A673 (cell line): ENCODE results near the gene ZNF117. TPM values are rescaled to one million over a fixed set of nuclear protein-coding genes. Genes with fewer than 3 reads are reported as not detected.

ENCODE experiments used
- BruUV-seq: library from RNA; stranded (reverse); fragments of 400-500 nt; replicated peaks from 2 replicates; lab custom pipeline; 2021; lab: Mats Ljungman, UMichigan
- CTCF ChIA-PET: fragments of 300-600 bp; sonication (Branson Sonifier 250); formaldehyde crosslinking; loops from one replicate; lab custom pipeline; 2022; ENCODE audit warnings: antibody characterized with exemption; lab: Charles Lee
- POLR2A ChIA-PET: fragments of 300-600 bp; sonication (Branson Sonifier 250); formaldehyde crosslinking; loops from one replicate; lab custom pipeline; 2022; ENCODE audit warnings: antibody characterized with exemption; ENCODE audit not compliant: low non-redundant PET; lab: Charles Lee
- DNase-seq: peaks from one replicate; pipeline ENCODE4 v3.0.0-alpha.2; 2015; ENCODE audit warnings: low spot score
- H3K27ac ChIP-seq: fragments of 200-600 bp; sonication (generic); 2 replicates; pipeline ENCODE4 v1.5.1; 2016; ENCODE audit warnings: mixed run types, low read depth, mild to moderate bottlenecking, mixed read lengths, antibody characterized with exemption, low read length; ENCODE audit not compliant: poor library complexity, severe bottlenecking
- H3K27me3 ChIP-seq: fragments of 200-600 bp; sonication (generic); replicated peaks from 2 replicates; pipeline ENCODE4 v1.6.1; 2017; ENCODE audit warnings: mixed run types, low read depth, mild to moderate bottlenecking, mixed read lengths, antibody characterized with exemption, low read length; ENCODE audit not compliant: insufficient read depth, poor library complexity
- H3K36me3 ChIP-seq: fragments of 200-600 bp; sonication (generic); 2 replicates; pipeline ENCODE4 v1.6.1; 2016; ENCODE audit warnings: mixed run types, mild to moderate bottlenecking, mixed read lengths, antibody characterized with exemption, low read length; ENCODE audit not compliant: insufficient read depth, poor library complexity, severe bottlenecking
- H3K4me1 ChIP-seq: fragments of 200-600 bp; sonication (generic); 2 replicates; pipeline ENCODE4 v1.6.1; 2017; ENCODE audit warnings: mixed run types, mild to moderate bottlenecking, mixed read lengths, antibody characterized with exemption, low read length; ENCODE audit not compliant: insufficient read depth, poor library complexity, severe bottlenecking
- H3K4me3 ChIP-seq: fragments of 200-600 bp; sonication (generic); 2 replicates; pipeline ENCODE4 v1.5.1; 2016; ENCODE audit warnings: low read depth, mixed run types, mild to moderate bottlenecking, mixed read lengths, low read length; ENCODE audit not compliant: poor library complexity, severe bottlenecking
- H3K9me3 ChIP-seq: fragments of 200-600 bp; sonication (generic); 2 replicates; pipeline ENCODE4 v1.6.1; 2016; ENCODE audit warnings: mixed run types, low read depth, mild to moderate bottlenecking, mixed read lengths, antibody characterized with exemption, low read length; ENCODE audit not compliant: poor library complexity, severe bottlenecking
- CTCF ChIP-seq: fragments of 300-800, 200-600 bp; sonication (generic); conservative IDR thresholded peaks from 2 replicates; pipeline ENCODE4 v1.5.1; 2017; ENCODE audit warnings: low read depth, mild to moderate bottlenecking, antibody characterized with exemption, low read length, moderate library complexity, mixed read lengths
- EZH2 ChIP-seq: fragments of 200-600 bp; sonication (generic); IDR thresholded peaks from 2 replicates; pipeline ENCODE4 v1.6.1; 2017; ENCODE audit warnings: borderline replicate concordance, low read depth, mild to moderate bottlenecking, mixed read lengths, antibody characterized with exemption, low read length; ENCODE audit not compliant: poor library complexity, severe bottlenecking
- intact Hi-C: fragments of 100-400 bp; cut with micrococcal nuclease; formaldehyde crosslinking; loops from one replicate; pipeline ENCODE4 v1.10.0; 2022; ENCODE audit not compliant: unreplicated experiment
- total RNA-seq: library from RNA; stranded (reverse); gene quantifications from 2 replicates; pipeline ENCODE4 v1.2.3, GENCODE V29; 2021

The ZNF117 gene
- total RNA-seq, 1 experiment from 2014 or later: 8.4 TPM

DNA sequence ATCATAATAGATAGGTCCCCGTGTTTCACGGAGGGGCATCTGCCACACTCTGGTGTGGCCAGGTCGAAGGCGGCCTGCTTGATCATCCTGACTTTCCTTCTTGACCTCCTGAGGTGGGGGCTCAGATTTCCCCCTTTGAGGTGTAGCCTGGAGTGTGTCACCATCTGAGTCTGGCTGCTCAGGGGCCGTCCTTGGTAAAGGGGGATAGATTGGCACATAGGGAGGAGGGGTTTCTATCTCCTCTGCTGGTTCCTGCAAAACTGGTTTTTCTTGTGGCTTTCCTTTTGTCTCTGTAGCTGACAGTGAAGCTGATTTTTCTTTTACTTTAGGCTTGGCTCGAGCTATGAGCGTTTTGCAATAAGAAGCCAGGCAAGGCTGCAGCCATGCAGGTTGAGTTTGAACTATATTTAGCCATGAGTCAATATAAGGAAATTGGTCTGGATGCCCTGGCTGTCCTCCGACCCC is 7.1 kb upstream of the ZNF117 start:
- ChIA-PET CTCF (no interaction called here), POLR2A (no interaction called here)
- no peak for DNase-seq
- Histone ChIP-seq H3K36me3 (peaks cover 28% of the 10 kb centered on the region), H3K27me3 (no peaks in the 10 kb centered on the region), H3K4me3 (no peak overlapping the region), H3K9me3 (peaks cover 22% of the 10 kb centered on the region), H3K27ac (no peak overlapping the region), H3K4me1 (no peaks in the 10 kb centered on the region)
- no TSS peak for BruUV-seq
- intact Hi-C loops: no loop called here
- TF ChIP-seq CTCF: no peak

GRCh38 chr7:64997164-64997908 is 6.5 kb upstream of the ZNF117 start:
- ChIA-PET CTCF (no interaction called here), POLR2A (no interaction called here)

GRCh38 chr7:64996305-64996704 is 5.5 kb upstream of the ZNF117 start:
- ChIA-PET POLR2A (no interaction called here), CTCF (no interaction called here)
- Histone ChIP-seq H3K4me1 (no peaks in the 10 kb centered on the region), H3K4me3 (no peak overlapping the region), H3K9me3 (peaks cover 16% of the 10 kb centered on the region), H3K27ac (no peak overlapping the region), H3K36me3 (peaks cover 15% of the 10 kb centered on the region), H3K27me3 (no peaks in the 10 kb centered on the region)
- no peak for DNase-seq
- intact Hi-C loops: no loop called here
- TF ChIP-seq CTCF (no peak), EZH2 (no peak)
- no TSS peak for BruUV-seq

More at GRCh38 chr7:64997164-64997908, 6.5 kb upstream of the ZNF117 start:
- H3K4me3 ChIP-seq: no peak overlapping the region
- intact Hi-C loops: no loop called here
- TF ChIP-seq CTCF (no peak), EZH2 (no peak)
- H3K27me3 ChIP-seq: no peaks in the 10 kb centered on the region
- H3K27ac ChIP-seq: no peak overlapping the region
- no peak for DNase-seq
- H3K36me3 ChIP-seq: peaks cover 24% of the 10 kb centered on the region
- no TSS peak for BruUV-seq
- H3K4me1 ChIP-seq: no peaks in the 10 kb centered on the region
- peaks cover 22% of the 10 kb centered on the region for H3K9me3 ChIP-seq
